GM12872 (cell line): ENCODE data around the gene BBS7.

Experiments
- TF ChIP-seq, protein P1 (sequence below): IDR thresholded peaks from 3 replicates; pipeline ENCODE4 v1.5.1; 2011; ENCODE audit warnings: low read depth, mild to moderate bottlenecking, low read length, moderate library complexity; ENCODE audit not compliant: insufficient read depth

The BBS7 gene

DNA sequence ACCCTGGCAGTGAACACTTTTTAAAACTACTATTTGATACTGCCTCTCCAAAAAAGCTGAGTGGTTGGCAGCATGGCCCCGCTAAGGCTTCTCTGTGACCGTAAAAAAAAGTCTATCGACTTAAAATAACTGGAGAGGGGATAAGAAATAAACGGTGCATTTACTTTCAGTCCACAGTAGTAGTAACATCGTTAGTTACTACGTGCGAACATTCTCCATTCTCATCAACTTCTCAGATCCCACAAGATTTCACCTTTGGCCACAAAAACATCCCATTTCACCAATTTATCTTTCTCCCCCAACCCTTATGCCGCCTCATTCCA, 69.7 kb downstream of the BBS7 start:
- TF ChIP-seq, protein P1, sequence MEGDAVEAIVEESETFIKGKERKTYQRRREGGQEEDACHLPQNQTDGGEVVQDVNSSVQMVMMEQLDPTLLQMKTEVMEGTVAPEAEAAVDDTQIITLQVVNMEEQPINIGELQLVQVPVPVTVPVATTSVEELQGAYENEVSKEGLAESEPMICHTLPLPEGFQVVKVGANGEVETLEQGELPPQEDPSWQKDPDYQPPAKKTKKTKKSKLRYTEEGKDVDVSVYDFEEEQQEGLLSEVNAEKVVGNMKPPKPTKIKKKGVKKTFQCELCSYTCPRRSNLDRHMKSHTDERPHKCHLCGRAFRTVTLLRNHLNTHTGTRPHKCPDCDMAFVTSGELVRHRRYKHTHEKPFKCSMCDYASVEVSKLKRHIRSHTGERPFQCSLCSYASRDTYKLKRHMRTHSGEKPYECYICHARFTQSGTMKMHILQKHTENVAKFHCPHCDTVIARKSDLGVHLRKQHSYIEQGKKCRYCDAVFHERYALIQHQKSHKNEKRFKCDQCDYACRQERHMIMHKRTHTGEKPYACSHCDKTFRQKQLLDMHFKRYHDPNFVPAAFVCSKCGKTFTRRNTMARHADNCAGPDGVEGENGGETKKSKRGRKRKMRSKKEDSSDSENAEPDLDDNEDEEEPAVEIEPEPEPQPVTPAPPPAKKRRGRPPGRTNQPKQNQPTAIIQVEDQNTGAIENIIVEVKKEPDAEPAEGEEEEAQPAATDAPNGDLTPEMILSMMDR: no peak

DNA sequence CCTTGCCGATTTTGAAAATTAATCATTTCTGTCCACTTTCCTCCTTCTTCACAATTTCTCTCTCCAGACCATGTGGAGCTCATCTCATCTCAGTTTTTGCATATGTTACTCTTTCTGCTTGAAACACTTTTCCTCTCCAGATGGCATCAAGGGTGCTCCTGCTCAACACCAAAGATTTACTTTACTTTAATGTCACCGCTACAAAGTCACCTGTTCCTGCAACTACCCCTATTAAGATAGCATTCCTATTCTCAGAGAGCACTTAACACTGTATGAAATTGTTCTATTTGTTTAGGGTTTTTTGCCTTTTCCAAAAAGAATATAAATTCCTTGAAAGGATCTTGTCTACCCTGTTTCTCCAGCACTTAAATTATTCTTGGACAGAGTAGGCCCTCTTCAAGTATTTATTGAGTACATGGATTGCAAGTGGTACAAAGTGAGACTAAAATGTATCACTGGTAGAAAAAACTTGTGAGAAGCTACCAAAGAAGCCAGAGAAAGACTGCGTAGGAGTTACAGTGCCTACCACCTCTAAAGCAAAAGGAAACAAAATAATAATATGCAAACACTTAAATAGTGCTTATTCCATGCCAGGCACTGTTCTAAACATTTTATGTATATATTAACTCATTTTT, 70.3 kb downstream of the BBS7 start:
- TF ChIP-seq, protein P1: no peak

DNA sequence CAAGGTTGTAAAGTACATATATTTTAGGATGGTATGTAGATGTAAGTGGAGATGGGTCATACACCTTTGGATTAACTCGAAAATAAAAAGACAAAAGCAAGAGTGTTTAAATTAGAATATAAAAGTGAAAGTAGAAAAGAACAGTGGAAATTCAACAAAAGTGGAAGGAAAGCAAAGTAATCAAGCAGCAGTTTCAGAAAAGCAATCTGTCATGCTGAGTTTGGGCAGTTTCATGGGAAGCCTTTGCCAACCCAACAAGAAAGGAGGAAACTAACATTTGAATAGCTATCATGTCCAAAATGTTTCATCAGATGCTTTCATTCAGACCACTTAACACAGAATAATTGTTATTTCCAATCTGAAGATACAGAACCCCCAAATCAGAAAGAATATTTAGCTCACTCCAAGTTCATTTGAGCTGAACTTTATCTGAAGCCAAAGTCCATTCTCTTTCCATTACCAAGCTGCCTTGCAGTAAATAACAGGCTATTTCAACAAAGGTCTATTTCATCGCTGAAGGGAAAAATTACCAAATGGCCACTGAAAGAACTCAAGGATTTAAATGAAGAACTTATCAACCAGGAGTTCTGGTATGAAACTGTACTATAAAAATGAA, 71.0 kb downstream of the BBS7 start:
- TF ChIP-seq, protein P1: no peak

DNA sequence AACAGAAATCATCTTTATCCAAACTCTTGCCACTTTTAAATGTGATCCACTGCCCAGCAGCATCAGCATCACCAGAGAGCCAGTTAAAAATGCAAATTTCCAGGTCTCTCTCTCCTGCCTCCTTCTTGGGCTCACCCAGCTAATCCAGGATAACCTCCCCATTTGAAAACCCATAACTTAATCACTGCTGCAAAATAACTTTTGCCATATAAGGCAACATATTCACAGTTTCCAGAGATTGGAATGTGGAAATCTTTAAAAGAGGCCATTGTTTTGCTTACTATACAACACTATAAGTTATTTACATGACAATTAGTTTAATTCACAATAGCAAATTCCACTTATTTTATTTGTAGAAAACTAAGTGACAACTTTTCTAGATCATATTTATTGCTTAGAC, 74.0 kb downstream of the BBS7 start:
- TF ChIP-seq, protein P1: no peak

DNA sequence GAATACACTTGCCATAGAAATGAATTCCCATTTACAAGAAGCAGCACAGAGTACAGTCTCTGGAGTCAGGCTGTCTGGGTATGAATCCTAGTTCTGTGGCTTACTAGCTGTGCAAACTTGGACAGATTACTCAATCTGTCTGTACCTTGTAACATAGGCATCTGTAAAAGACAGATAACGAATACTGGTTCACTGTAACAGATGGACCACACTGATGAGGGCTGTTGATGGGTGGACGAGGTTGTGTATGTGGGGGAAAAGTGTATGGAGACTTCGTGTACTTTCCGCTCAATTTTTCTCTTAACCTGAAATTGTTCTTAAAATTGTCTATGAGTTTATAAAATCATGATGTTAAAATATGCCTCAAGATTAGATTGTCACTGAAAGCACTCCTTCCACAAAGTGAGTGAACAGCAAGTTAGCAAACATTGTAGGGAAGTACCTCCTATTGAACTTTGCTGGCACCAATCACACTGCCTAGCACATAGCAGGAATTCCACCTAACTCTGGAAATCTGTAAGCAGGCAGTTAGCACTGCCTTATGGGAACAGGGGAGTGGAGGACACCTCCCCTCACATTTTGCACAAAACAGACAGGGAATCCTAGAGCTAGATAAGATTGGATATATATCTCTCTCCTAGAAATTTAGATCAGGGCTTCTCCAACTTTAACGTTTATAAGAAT, 75.6 kb downstream of the BBS7 start:
- TF ChIP-seq, protein P1: no peak

DNA sequence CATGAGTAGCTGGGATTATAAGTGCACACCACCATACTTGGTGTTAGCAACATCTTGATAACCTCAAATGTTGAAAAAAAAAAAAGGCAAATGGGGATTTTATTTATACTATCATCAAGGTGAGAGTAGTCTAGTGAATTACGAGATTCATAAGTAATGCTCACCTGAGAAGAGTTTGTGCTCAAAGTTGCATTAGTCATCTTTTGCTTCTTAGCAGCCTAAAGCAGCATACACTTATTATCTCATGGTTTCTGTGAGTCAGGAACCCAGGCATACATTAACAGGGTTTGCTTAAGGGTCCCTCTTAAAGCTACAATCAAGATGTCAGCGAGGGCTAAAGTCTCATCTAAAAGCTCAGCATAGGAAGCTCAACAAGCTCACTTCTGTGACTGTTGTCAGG, 77.3 kb downstream of the BBS7 start:
- TF ChIP-seq, protein P1: no peak

DNA sequence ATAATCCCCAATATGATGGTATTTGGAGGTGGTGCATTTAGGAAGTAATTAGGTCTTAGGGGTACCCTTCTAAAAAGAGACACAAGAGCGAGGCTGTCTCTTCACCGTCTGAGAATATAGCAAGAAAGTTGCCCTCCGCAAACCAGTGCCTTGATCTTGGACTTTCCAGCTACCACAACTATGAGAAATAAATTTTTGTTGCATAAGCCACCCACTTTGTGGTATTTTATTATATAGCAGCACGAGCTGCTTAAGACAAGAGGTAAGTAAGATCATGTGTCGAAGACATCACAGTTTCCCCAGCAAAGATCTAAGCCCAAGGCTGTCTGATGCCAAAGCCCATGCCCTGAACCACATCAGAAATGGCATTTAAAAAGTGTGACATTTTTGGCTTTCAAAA, 78.8 kb downstream of the BBS7 start:
- TF ChIP-seq, protein P1: no peak
